Measurements from ENCODE around the gene GPR15. TPM values are rescaled to one million over a fixed set of nuclear protein-coding genes. Genes with fewer than 3 reads are reported as not detected.

Gene GPR15
- not detected in 2 replicates for polyA plus RNA-seq
- not detected in 2 replicates for polyA minus RNA-seq

GRCh38 chr3:98531622-98532274 is at the start of gene GPR15:
TSS of gene GPR15 (plus strand) at chr3:98531978. CDS start at chr3:98532034, 56 bp downstream.
- no peak within 1 kb of the TSS for H3K27ac ChIP-seq (ENCODE audit: low read length)
- no peaks in the 10 kb centered on the region for H3F3A ChIP-seq (ENCODE audit: insufficient read depth, low read length, poor library complexity, severe bottlenecking)
- H3K9ac ChIP-seq (ENCODE audit: low read length), result no peak within 1 kb of the TSS
- no peaks in the 10 kb centered on the region for H3K36me3 ChIP-seq (ENCODE audit: insufficient read depth, low read length)
- no peak within 1 kb of the TSS for H3K4me2 ChIP-seq (ENCODE audit: low read length)
- H3K9me2 ChIP-seq (ENCODE audit: insufficient read depth, low read length), result no peaks in the 10 kb centered on the region
- H3K27me3 ChIP-seq (ENCODE audit: insufficient read depth, low read depth, low read length), result no peaks in the 10 kb centered on the region
- no peak within 1 kb of the TSS for H2AFZ ChIP-seq (ENCODE audit: low read depth, low read length)
- no peaks in the 10 kb centered on the region for H3K79me2 ChIP-seq (replicated peaks; ENCODE audit: insufficient read depth, low read length)
- no peak within 1 kb of the TSS for H3K4me3 ChIP-seq (ENCODE audit: low read length)
- H4K20me1 ChIP-seq (ENCODE audit: insufficient read depth), result no peaks in the 10 kb centered on the region
- no peak for TF ChIP-seq SMC3 (conservative IDR thresholded peaks at IDR 0.05; ENCODE audit: poor library complexity)
- TF ChIP-seq POLR2AphosphoS5 (IDR thresholded peaks at IDR 0.05), result no peak
- TF ChIP-seq RAD21 (conservative IDR thresholded peaks at IDR 0.05), result no peak
- TF ChIP-seq EP300 (conservative IDR thresholded peaks at IDR 0.05; ENCODE audit: poor library complexity, severe bottlenecking), result no peak
- TF ChIP-seq, protein P1, sequence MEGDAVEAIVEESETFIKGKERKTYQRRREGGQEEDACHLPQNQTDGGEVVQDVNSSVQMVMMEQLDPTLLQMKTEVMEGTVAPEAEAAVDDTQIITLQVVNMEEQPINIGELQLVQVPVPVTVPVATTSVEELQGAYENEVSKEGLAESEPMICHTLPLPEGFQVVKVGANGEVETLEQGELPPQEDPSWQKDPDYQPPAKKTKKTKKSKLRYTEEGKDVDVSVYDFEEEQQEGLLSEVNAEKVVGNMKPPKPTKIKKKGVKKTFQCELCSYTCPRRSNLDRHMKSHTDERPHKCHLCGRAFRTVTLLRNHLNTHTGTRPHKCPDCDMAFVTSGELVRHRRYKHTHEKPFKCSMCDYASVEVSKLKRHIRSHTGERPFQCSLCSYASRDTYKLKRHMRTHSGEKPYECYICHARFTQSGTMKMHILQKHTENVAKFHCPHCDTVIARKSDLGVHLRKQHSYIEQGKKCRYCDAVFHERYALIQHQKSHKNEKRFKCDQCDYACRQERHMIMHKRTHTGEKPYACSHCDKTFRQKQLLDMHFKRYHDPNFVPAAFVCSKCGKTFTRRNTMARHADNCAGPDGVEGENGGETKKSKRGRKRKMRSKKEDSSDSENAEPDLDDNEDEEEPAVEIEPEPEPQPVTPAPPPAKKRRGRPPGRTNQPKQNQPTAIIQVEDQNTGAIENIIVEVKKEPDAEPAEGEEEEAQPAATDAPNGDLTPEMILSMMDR (IDR thresholded peaks at IDR 0.05; ENCODE audit: poor library complexity, severe bottlenecking), result no peak
- TF ChIP-seq, protein P2, sequence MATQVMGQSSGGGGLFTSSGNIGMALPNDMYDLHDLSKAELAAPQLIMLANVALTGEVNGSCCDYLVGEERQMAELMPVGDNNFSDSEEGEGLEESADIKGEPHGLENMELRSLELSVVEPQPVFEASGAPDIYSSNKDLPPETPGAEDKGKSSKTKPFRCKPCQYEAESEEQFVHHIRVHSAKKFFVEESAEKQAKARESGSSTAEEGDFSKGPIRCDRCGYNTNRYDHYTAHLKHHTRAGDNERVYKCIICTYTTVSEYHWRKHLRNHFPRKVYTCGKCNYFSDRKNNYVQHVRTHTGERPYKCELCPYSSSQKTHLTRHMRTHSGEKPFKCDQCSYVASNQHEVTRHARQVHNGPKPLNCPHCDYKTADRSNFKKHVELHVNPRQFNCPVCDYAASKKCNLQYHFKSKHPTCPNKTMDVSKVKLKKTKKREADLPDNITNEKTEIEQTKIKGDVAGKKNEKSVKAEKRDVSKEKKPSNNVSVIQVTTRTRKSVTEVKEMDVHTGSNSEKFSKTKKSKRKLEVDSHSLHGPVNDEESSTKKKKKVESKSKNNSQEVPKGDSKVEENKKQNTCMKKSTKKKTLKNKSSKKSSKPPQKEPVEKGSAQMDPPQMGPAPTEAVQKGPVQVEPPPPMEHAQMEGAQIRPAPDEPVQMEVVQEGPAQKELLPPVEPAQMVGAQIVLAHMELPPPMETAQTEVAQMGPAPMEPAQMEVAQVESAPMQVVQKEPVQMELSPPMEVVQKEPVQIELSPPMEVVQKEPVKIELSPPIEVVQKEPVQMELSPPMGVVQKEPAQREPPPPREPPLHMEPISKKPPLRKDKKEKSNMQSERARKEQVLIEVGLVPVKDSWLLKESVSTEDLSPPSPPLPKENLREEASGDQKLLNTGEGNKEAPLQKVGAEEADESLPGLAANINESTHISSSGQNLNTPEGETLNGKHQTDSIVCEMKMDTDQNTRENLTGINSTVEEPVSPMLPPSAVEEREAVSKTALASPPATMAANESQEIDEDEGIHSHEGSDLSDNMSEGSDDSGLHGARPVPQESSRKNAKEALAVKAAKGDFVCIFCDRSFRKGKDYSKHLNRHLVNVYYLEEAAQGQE (IDR thresholded peaks at IDR 0.05; ENCODE audit: borderline replicate concordance), result no peak
- no peak for TF ChIP-seq TAF1 (IDR thresholded peaks at IDR 0.05; ENCODE audit: low read depth)
- TF ChIP-seq EZH2 (IDR thresholded peaks at IDR 0.05; ENCODE audit: borderline replicate concordance, insufficient read depth, low read length, poor library complexity, severe bottlenecking), result no peak
- TF ChIP-seq MXI1 (conservative IDR thresholded peaks at IDR 0.05; ENCODE audit: poor library complexity, severe bottlenecking), result no peak
- no peaks in the 10 kb centered on the region for H3K9me3 ChIP-seq (ENCODE audit: low read length)

GRCh38 chr3:98482717-98483482 is 48.9 kb upstream of the GPR15 start:
- no peak for TF ChIP-seq EP300 (conservative IDR thresholded peaks at IDR 0.05; ENCODE audit: poor library complexity, severe bottlenecking)
- no peak for TF ChIP-seq TAF1 (IDR thresholded peaks at IDR 0.05; ENCODE audit: low read depth)
- TF ChIP-seq, protein P2 (IDR thresholded peaks at IDR 0.05; ENCODE audit: borderline replicate concordance), result no peak
- TF ChIP-seq MXI1 (conservative IDR thresholded peaks at IDR 0.05; ENCODE audit: poor library complexity, severe bottlenecking), result no peak
- no peak for TF ChIP-seq EZH2 (IDR thresholded peaks at IDR 0.05; ENCODE audit: borderline replicate concordance, insufficient read depth, low read length, poor library complexity, severe bottlenecking)
- TF ChIP-seq, protein P1 (IDR thresholded peaks at IDR 0.05; ENCODE audit: poor library complexity, severe bottlenecking), result no peak
- no peak for TF ChIP-seq SMC3 (conservative IDR thresholded peaks at IDR 0.05; ENCODE audit: poor library complexity)
- no peak for TF ChIP-seq POLR2AphosphoS5 (IDR thresholded peaks at IDR 0.05)
- Histone ChIP-seq H3K9me2 (ENCODE audit: insufficient read depth, low read length) (no peaks in the 10 kb centered on the region), H3K36me3 (ENCODE audit: insufficient read depth, low read length) (no peaks in the 10 kb centered on the region), H3K9ac (ENCODE audit: low read length) (no peak overlapping the region), H2AFZ (ENCODE audit: low read depth, low read length) (no peak overlapping the region), H3K79me2 (replicated peaks; ENCODE audit: insufficient read depth, low read length) (no peaks in the 10 kb centered on the region), H3K27me3 (ENCODE audit: insufficient read depth, low read depth, low read length) (no peaks in the 10 kb centered on the region), H3K9me3 (ENCODE audit: low read length) (no peaks in the 10 kb centered on the region), H3K27ac (ENCODE audit: low read length) (no peak overlapping the region), H3K4me2 (ENCODE audit: low read length) (no peak overlapping the region), H3K4me3 (ENCODE audit: low read length) (no peak overlapping the region), H4K20me1 (ENCODE audit: insufficient read depth) (no peaks in the 10 kb centered on the region), H3F3A (ENCODE audit: insufficient read depth, low read length, poor library complexity, severe bottlenecking) (no peaks in the 10 kb centered on the region)
